IMR-90 (cell line): Measurements from ENCODE around the gene RSAD1. TPM values are rescaled to one million over a fixed set of nuclear protein-coding genes. Genes with fewer than 3 reads are reported as not detected.

Experiments used
- ATAC-seq: fragments of 200-7000 bp; cut with Tn5 transposase; 2 replicates; pipeline ENCODE4 v1.9.1; 2020; ENCODE audit warnings: low read depth, mild to moderate bottlenecking, moderate library complexity
- BruUV-seq: library from RNA; stranded (reverse); fragments of 400-500 nt; replicated peaks from 2 replicates; lab custom pipeline; 2021; lab: Mats Ljungman, UMichigan
- CTCF ChIA-PET: fragments of 300-600 bp; formaldehyde crosslinking; extraction: SDS; loops from one replicate; lab custom pipeline; 2021; ENCODE audit warnings: antibody characterized with exemption; lab: Yijun Ruan, JAX
- POLR2A ChIA-PET: fragments of 300-600 bp; sonication (Branson Sonifier 250); formaldehyde crosslinking; loops from one replicate; lab custom pipeline; 2022; ENCODE audit warnings: antibody characterized with exemption; ENCODE audit not compliant: unreplicated experiment; lab: Charles Lee
- DNase-seq: peaks from one replicate; pipeline ENCODE4 v3.0.0; 2013
- H2AFZ ChIP-seq: replicated peaks from 2 replicates; pipeline ENCODE3; 2013; ENCODE audit warnings: low read length, mild to moderate bottlenecking; ENCODE audit not compliant: poor library complexity
- H2AK5ac ChIP-seq: 2 replicates; pipeline ENCODE4 v1.6.1; 2013; ENCODE audit warnings: low read depth, low read length, inconsistent platforms
- H2AK9ac ChIP-seq: replicated peaks from 2 replicates; pipeline ENCODE3; 2013; ENCODE audit warnings: mild to moderate bottlenecking, low read depth, low read length, moderate library complexity; ENCODE audit not compliant: poor library complexity
- H2BK120ac ChIP-seq: 2 replicates; pipeline ENCODE4 v1.6.1; 2013; ENCODE audit warnings: low read depth, low read length, inconsistent platforms
- H2BK15ac ChIP-seq: 3 replicates; pipeline ENCODE4 v1.6.1; 2013; ENCODE audit warnings: low read depth, low read length, inconsistent platforms
- H2BK20ac ChIP-seq: 2 replicates; pipeline ENCODE4 v1.6.1; 2013; ENCODE audit warnings: low read depth, mild to moderate bottlenecking, inconsistent platforms, low read length, moderate library complexity
- H2BK5ac ChIP-seq: 2 replicates; pipeline ENCODE4 v1.6.1; 2013; ENCODE audit warnings: mild to moderate bottlenecking, low read depth, low read length, inconsistent platforms; ENCODE audit not compliant: poor library complexity, severe bottlenecking
- H3K14ac ChIP-seq: replicated peaks from 2 replicates; pipeline ENCODE4 v1.6.1; 2013; ENCODE audit warnings: low read depth, low read length, inconsistent platforms
- H3K18ac ChIP-seq: 2 replicates; pipeline ENCODE4 v1.6.1; 2013; ENCODE audit warnings: low read depth, low read length, control low read depth
- H3K23ac ChIP-seq: 2 replicates; pipeline ENCODE4 v1.6.1; 2013; ENCODE audit warnings: low read depth, low read length, inconsistent platforms
- H3K27ac ChIP-seq: 2 replicates; pipeline ENCODE4 v1.5.1; 2013; ENCODE audit warnings: mild to moderate bottlenecking, control low read depth, low read length; ENCODE audit not compliant: insufficient read depth
- H3K27me3 ChIP-seq: 2 replicates; pipeline ENCODE4 v1.6.1; 2013; ENCODE audit warnings: low read length; ENCODE audit not compliant: control insufficient read depth, insufficient read depth
- H3K36me3 ChIP-seq: 2 replicates; pipeline ENCODE4 v1.6.1; 2013; ENCODE audit warnings: low read length, mixed read lengths; ENCODE audit not compliant: control insufficient read depth, insufficient read depth
- H3K4ac ChIP-seq: 2 replicates; pipeline ENCODE4 v1.6.1; 2013; ENCODE audit warnings: low read depth, low read length, inconsistent platforms
- H3K4me1 ChIP-seq: 2 replicates; pipeline ENCODE4 v1.6.1; 2013; ENCODE audit warnings: low read length, mixed read lengths; ENCODE audit not compliant: control insufficient read depth, insufficient read depth
- H3K4me2 ChIP-seq: 2 replicates; pipeline ENCODE4 v1.6.1; 2013; ENCODE audit warnings: low read depth, mild to moderate bottlenecking, control low read depth, low read length, moderate library complexity
- H3K4me3 ChIP-seq: 2 replicates; pipeline ENCODE4 v1.5.1; 2013; ENCODE audit warnings: low read depth, mild to moderate bottlenecking, control low read depth, low read length, moderate library complexity; ENCODE audit not compliant: insufficient read depth
- H3K56ac ChIP-seq: 2 replicates; pipeline ENCODE4 v1.6.1; 2013; ENCODE audit warnings: low read length, inconsistent platforms; ENCODE audit not compliant: insufficient read depth; ENCODE audit errors: extremely low read depth
- H3K79me1 ChIP-seq, 2 experiments: 2 replicates each; pipeline ENCODE4 v1.6.1; 2013; ENCODE audit warnings: low read length in 2 of 2, inconsistent platforms in 1 of 2, low read depth in 1 of 2
- H3K9ac ChIP-seq: 2 replicates; pipeline ENCODE4 v1.6.1; 2013; ENCODE audit warnings: low read depth, low read length, control low read depth
- H3K9me1 ChIP-seq: 2 replicates; pipeline ENCODE4 v1.6.1; 2013; ENCODE audit warnings: low read length, inconsistent platforms; ENCODE audit not compliant: insufficient read depth
- H3K9me3 ChIP-seq: 2 replicates; pipeline ENCODE4 v1.6.1; 2013; ENCODE audit warnings: low read length; ENCODE audit not compliant: control insufficient read depth, insufficient read depth
- H4K20me1 ChIP-seq: 2 replicates; pipeline ENCODE4 v1.6.1; 2013; ENCODE audit warnings: low read length, inconsistent platforms; ENCODE audit not compliant: insufficient read depth
- H4K5ac ChIP-seq: 2 replicates; pipeline ENCODE4 v1.6.1; 2013; ENCODE audit warnings: mild to moderate bottlenecking, low read depth, low read length, control low read depth
- H4K8ac ChIP-seq, 2 experiments: 2 replicates each; pipeline ENCODE4 v1.6.1; 2013; ENCODE audit warnings: low read depth in 2 of 2, low read length in 2 of 2, control low read depth in 1 of 2, inconsistent platforms in 1 of 2
- H4K91ac ChIP-seq: 2 replicates; pipeline ENCODE4 v1.6.1; 2013; ENCODE audit warnings: low read depth, low read length, inconsistent platforms; ENCODE audit not compliant: insufficient read depth
- BHLHE40 ChIP-seq: fragments of 150-350 bp; IDR thresholded peaks from 2 replicates; pipeline ENCODE4 v1.6.1; 2016; ENCODE audit warnings: mild to moderate bottlenecking, low read depth, low read length
- CEBPB ChIP-seq: IDR thresholded peaks from 2 replicates; pipeline ENCODE4 v1.6.1; 2012; ENCODE audit warnings: low read depth, low read length, improper control_type of control experiment
- CHD1 ChIP-seq: IDR thresholded peaks from 2 replicates; pipeline ENCODE4 v1.6.1; 2012; ENCODE audit warnings: low read depth, low read length, improper control_type of control experiment
- ELK1 ChIP-seq: fragments of 150-350 bp; IDR thresholded peaks from 2 replicates; pipeline ENCODE4 v1.6.1; 2016; ENCODE audit warnings: low read depth, mild to moderate bottlenecking, low read length, moderate library complexity, borderline replicate concordance
- FOS ChIP-seq: fragments of 150-350 bp; IDR thresholded peaks from 2 replicates; pipeline ENCODE4 v1.6.1; 2016; ENCODE audit warnings: low read depth, low read length
- MAFK ChIP-seq: IDR thresholded peaks from 2 replicates; pipeline ENCODE4 v1.6.1; 2012; ENCODE audit warnings: low read depth, low read length, improper control_type of control experiment
- MAZ ChIP-seq: IDR thresholded peaks from 2 replicates; pipeline ENCODE4 v1.6.1; 2012; ENCODE audit warnings: low read depth, mild to moderate bottlenecking, low read length, improper control_type of control experiment, moderate library complexity, borderline replicate concordance
- MXI1 ChIP-seq: IDR thresholded peaks from 2 replicates; pipeline ENCODE4 v1.6.1; 2012; ENCODE audit warnings: low read depth, mild to moderate bottlenecking, low read length, moderate library complexity, borderline replicate concordance
- NFE2L2 ChIP-seq: fragments of 150-350 bp; IDR thresholded peaks from 2 replicates; pipeline ENCODE4 v1.6.1; 2016; ENCODE audit warnings: low read depth, mild to moderate bottlenecking, low read length
- RCOR1 ChIP-seq: IDR thresholded peaks from 2 replicates; pipeline ENCODE4 v1.6.1; 2012; ENCODE audit warnings: mild to moderate bottlenecking, low read length, improper control_type of control experiment; ENCODE audit not compliant: insufficient replicate concordance
- RFX5 ChIP-seq: IDR thresholded peaks from 2 replicates; pipeline ENCODE4 v1.8.0; 2012; ENCODE audit warnings: low read depth, mild to moderate bottlenecking, low read length, moderate library complexity
- SMC3 ChIP-seq: fragments of 150-350 bp; IDR thresholded peaks from 2 replicates; pipeline ENCODE4 v1.6.1; 2016; ENCODE audit warnings: low read depth, mild to moderate bottlenecking, antibody characterized with exemption, low read length, moderate library complexity
- USF2 ChIP-seq: fragments of 150-350 bp; IDR thresholded peaks from 2 replicates; pipeline ENCODE4 v1.6.1; 2017; ENCODE audit warnings: mild to moderate bottlenecking, antibody characterized with exemption, low read length, low read depth
- WGBS, 2 experiments: methylation state at CpG; one replicate each; pipeline versions ENCODE4 v1.1.5 to v1.1.7; 2013; ENCODE audit warnings: missing lambda C conversion rate in 2 of 2; ENCODE audit not compliant: insufficient read length in 1 of 2; ENCODE audit errors: extremely low coverage in 2 of 2; 5-methylcytosine and 5-hydroxymethylcytosine counted together
- dilution Hi-C: fragments of 300-500 bp; cut with HindIII; formaldehyde crosslinking; loops from one replicate; pipeline ENCODE4 v1.14.3; 2018; ENCODE audit warnings: low sequenced_read_pairs; ENCODE audit not compliant: unreplicated experiment
- in situ Hi-C: fragments of 300-500 bp; cut with MboI; formaldehyde crosslinking; loops from 3 replicates; pipeline ENCODE4 v1.14.3; 2019; ENCODE audit warnings: low sequenced_read_pairs, inconsistent platforms, mixed read lengths
- intact Hi-C: fragments of 100-400 bp; cut with micrococcal nuclease; formaldehyde crosslinking; loops from 2 replicates; pipeline ENCODE4 v1.10.0; 2022
- polyA plus RNA-seq, 3 experiments: library from polyadenylated mRNA; depleted of rRNA; stranded (reverse); fragments of >200 nt; gene quantifications; 2 replicates each; pipeline ENCODE4 v1.2.3, GENCODE V29; 2012; ENCODE audit warnings: low replicate concordance in 1 of 3
- total RNA-seq: library from RNA; depleted of rRNA; stranded (reverse); fragments of >200 nt; gene quantifications from 2 replicates; pipeline ENCODE4 v1.2.3, GENCODE V29; 2012
- TF ChIP-seq, protein P1 (sequence below): conservative IDR thresholded peaks from 2 replicates; pipeline ENCODE4 v1.5.1; 2012; ENCODE audit warnings: mild to moderate bottlenecking, low read depth, low read length, improper control_type of control experiment

The RSAD1 gene
- total and polyA plus RNA-seq, 2 of the 4 experiments (the other 2 are of a cell fraction), result 10.8 to 19.2 TPM

- Histone ChIP-seq H3K56ac (no peak overlapping the region), H4K91ac (no peak overlapping the region), H3K9me1 (peaks cover 8% of the 10 kb centered on the region; the same call in 1 of the 2 replicates), H3K23ac (no peak overlapping the region), H4K8ac (no peak overlapping the region), H3K9me3 (no peaks in the 10 kb centered on the region), H3K4ac (no peak overlapping the region), H3K4me1 (peaks cover 5% of the 10 kb centered on the region), H2AFZ (no peak overlapping the region), H2AK5ac (no peak overlapping the region), H2AK9ac (no peak overlapping the region), H4K20me1 (no peaks in the 10 kb centered on the region), H2BK120ac (no peak overlapping the region), H4K5ac (no peak overlapping the region), H3K36me3 (peaks cover 3% of the 10 kb centered on the region; the same call in 1 of the 2 replicates), H2BK15ac (no peak overlapping the region), H3K18ac (no peak overlapping the region), H3K4me2 (no peak overlapping the region), H3K79me1 (peaks cover 6 to 52% of the 10 kb centered on the region in 2 experiments; a peak in 3 of 4 replicates), H3K14ac (no peak overlapping the region), H2BK20ac (no peak overlapping the region), H3K4me3 (no peak overlapping the region), H3K9ac (no peak overlapping the region), H2BK5ac (no peak overlapping the region), H3K27ac (no peak overlapping the region), H3K27me3 (no peaks in the 10 kb centered on the region)
- POLR2A ChIA-PET, result interaction anchor here (0.6 kb wide), 1 partner anchor 10 kb away, joined by 8 read pairs; no protein-coding TSS in a partner anchor
- BruUV-seq, result no TSS peak
- no peak for ATAC-seq
- dilution Hi-C loops, result no loop called here
- CTCF ChIA-PET, result no interaction called here
- in situ Hi-C loops, result no loop called here
- no peak for DNase-seq
- no CpG with 5 or more reads among the region's 4 CpGs for WGBS, 2 experiments
- intact Hi-C loops, result no loop called here
- no peak for TF ChIP-seq RFX5
- TF ChIP-seq CEBPB, result no peak
- no peak for TF ChIP-seq MAZ
- TF ChIP-seq USF2, result no peak
- TF ChIP-seq BHLHE40, result no peak
- TF ChIP-seq NFE2L2, result no peak
- TF ChIP-seq, protein P1, sequence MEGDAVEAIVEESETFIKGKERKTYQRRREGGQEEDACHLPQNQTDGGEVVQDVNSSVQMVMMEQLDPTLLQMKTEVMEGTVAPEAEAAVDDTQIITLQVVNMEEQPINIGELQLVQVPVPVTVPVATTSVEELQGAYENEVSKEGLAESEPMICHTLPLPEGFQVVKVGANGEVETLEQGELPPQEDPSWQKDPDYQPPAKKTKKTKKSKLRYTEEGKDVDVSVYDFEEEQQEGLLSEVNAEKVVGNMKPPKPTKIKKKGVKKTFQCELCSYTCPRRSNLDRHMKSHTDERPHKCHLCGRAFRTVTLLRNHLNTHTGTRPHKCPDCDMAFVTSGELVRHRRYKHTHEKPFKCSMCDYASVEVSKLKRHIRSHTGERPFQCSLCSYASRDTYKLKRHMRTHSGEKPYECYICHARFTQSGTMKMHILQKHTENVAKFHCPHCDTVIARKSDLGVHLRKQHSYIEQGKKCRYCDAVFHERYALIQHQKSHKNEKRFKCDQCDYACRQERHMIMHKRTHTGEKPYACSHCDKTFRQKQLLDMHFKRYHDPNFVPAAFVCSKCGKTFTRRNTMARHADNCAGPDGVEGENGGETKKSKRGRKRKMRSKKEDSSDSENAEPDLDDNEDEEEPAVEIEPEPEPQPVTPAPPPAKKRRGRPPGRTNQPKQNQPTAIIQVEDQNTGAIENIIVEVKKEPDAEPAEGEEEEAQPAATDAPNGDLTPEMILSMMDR, result no peak
- TF ChIP-seq MAFK, result no peak
- no peak for TF ChIP-seq RCOR1
- no peak for TF ChIP-seq FOS
- TF ChIP-seq CHD1, result no peak
- no peak for TF ChIP-seq ELK1
- no peak for TF ChIP-seq MXI1
- no peak for TF ChIP-seq SMC3
Measured at GRCh38 chr17:50430821-50431618, 47.6 kb upstream of the RSAD1 start.
